Cardiac fibroblast (primary cell): Measurements from ENCODE around the gene TCEANC2.

ENCODE experiments used
- DNase-seq, 2 donors: peaks; one replicate each; pipeline versions ENCODE4 v3.0.0 to v3.0.0-alpha.2; 2010; ENCODE audit warnings: low read depth in 2 of 2
- H3K4me3 ChIP-seq, 2 donors: replicated peaks in 1 of 2; 1 replicate in 1 of 2; 2 replicates in 1 of 2; pipeline ENCODE4 v1.5.1; 2011; ENCODE audit warnings: low read depth in 2 of 2, low read length in 2 of 2, mild to moderate bottlenecking in 2 of 2, moderate library complexity in 1 of 2
- CTCF ChIP-seq: IDR thresholded peaks from one replicate; pipeline ENCODE4 v1.5.1; 2011; ENCODE audit warnings: low read depth, mild to moderate bottlenecking, low read length, inconsistent platforms

Gene TCEANC2

GRCh38 chr1:54114001-54114400, 60.6 kb downstream of the TCEANC2 start:
- H3K4me3 ChIP-seq: no peak overlapping the region
- no peak for DNase-seq
- no peak for TF ChIP-seq CTCF

DNA sequence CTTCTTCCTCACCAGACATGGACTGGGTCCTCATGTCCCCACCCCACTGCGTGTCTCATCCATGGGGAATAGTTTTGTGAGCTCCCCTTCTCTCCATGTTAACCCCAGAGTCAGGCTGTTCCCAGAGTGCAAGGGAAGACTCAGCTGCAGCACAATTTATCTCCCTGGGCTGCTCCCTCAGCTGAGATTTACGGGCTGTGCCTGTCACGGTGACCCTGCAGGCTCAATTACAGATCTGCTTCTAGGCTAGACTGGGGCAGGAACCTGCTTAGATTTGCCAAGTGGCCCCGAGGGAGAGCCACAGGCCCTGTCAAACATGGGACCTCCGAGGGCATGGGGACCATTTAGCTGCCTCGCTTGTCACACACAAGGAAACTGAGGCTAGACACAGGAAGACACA, 61.5 kb downstream of the TCEANC2 start:
- no peak for TF ChIP-seq CTCF
- no peak overlapping the region for H3K4me3 ChIP-seq

GRCh38 chr1:54115520-54115919, 62.1 kb downstream of the TCEANC2 start:
- H3K4me3 ChIP-seq: no peak overlapping the region
- DNase-seq: no peak
- TF ChIP-seq CTCF: no peak

More for the DNA sequence above, 61.5 kb downstream of the TCEANC2 start:
- no peak for DNase-seq

DNA sequence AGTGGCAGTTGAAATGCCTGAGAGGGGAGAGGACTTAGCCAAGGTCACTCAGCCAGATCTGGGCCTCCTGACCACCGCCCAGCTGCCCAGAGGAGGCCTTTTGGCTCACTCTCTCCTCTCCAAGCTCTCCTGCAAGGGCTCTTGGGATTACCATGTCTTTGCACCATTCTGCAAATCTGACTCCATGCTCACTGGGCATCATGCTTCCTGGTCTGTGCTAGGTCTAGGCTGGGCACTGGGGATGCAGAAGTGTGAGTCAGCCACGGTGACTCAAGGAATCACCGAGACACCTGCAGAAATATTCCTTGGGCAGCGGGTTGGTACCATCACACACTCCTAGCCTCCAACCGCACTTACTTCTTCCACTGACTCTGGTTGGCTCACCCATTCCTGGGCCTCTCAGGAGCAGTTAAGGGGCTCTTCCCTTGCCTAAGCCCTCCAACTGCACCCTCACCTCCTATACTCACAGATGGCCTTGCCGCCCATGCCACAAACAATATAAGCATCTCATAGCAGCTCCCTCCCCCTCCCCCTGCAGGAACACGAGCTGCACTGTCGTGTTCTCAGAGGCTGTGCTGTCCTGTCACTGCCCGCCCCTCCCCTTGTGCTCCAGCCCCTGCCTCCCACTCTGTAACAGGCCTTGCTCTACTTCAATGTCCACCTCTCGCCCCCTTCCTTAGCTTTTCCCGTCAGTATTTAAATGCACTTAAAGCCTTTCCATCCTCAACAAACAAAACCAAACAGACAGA, 64.6 kb downstream of the TCEANC2 start:
- TF ChIP-seq CTCF: no peak
- no peak for DNase-seq
- no peak overlapping the region for H3K4me3 ChIP-seq

DNA sequence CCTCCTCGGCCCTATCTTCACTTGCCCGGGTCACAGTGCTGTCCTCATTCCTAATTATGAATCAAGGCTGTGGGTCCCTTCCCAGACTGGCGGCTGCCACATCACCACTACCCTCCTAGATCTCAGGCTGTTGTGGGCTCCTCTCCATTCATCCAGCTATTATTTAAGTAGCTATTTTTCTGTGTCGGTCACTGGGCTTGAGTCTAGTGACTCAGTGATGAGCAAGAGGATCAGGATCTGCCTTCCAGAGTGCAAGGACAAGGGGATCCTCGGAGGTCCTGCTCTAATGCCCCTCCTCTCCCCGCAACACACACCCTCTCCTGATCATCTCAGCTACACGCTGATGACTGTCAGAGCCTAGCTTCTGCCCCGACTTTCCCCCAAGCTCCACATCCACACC, 65.3 kb downstream of the TCEANC2 start:
- DNase-seq: peak; percentile 25 to 85
- H3K4me3 ChIP-seq: no peak overlapping the region
- TF ChIP-seq CTCF: no peak

DNA sequence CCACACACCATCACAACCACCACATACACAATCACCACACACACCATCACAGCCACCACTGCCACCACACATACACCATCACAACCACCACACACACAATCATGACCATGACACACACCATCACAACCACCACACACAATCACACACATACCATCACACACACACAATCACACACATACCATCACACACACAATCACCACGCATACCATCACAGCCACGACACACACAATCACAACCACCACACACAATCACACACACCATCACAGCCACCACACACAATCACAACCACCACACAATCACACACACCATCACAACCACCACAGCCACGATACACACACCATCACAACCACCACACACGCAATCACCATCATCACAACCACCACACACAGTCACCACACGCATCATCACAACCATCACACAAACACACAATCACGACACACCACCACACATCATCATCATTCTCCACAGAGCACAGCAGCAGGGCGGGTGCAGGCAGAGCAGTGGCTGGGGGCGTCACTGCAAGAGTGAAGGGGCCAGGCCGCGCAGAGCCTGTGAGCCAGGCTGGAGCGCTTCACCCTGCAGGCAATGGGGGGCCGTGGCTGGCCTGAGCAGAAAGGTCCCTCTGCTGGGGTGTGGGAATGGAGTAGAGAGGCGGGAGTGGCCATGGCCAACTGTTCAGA, 66.8 kb downstream of the TCEANC2 start:
- TF ChIP-seq CTCF: no peak
- DNase-seq: no peak
- H3K4me3 ChIP-seq: no peak overlapping the region
